IgD-negative memory B cell (primary cell): ENCODE data around the gene EEA1. TPM values are rescaled to one million over a fixed set of nuclear protein-coding genes. Genes with fewer than 3 reads are reported as not detected.

ENCODE experiments used
- H3K27ac Mint-ChIP-seq, 3 donors: one replicate each; pipeline ENCODE4 v1.8.0; 2020 to 2022; ENCODE audit warnings: mild to moderate bottlenecking in 3 of 3, mixed read lengths in 3 of 3, moderate library complexity in 1 of 3
- H3K27me3 Mint-ChIP-seq: one replicate; pipeline ENCODE4 v1.8.0; 2021; ENCODE audit warnings: mixed read lengths
- H3K36me3 Mint-ChIP-seq: one replicate; pipeline ENCODE4 v1.8.0; 2020; ENCODE audit warnings: mild to moderate bottlenecking, mixed read lengths
- H3K4me1 Mint-ChIP-seq, 3 donors: one replicate each; pipeline ENCODE4 v1.8.0; 2020 to 2022; ENCODE audit warnings: mixed read lengths in 3 of 3, mild to moderate bottlenecking in 1 of 3
- H3K4me3 Mint-ChIP-seq, 4 donors: one replicate each; pipeline ENCODE4 v1.8.0; 2020 to 2022; ENCODE audit warnings: mild to moderate bottlenecking in 4 of 4, mixed read lengths in 4 of 4, moderate library complexity in 3 of 4
- H3K9me3 Mint-ChIP-seq, 3 donors: one replicate each; pipeline ENCODE4 v1.8.0; 2020 to 2021; ENCODE audit warnings: mixed read lengths in 3 of 3, mild to moderate bottlenecking in 1 of 3
- polyA plus RNA-seq: library from polyadenylated mRNA; unstranded; fragments of 300-500 nt; fragmentation: Illumina TruSeq; gene quantifications from one replicate; pipeline ENCODE4 v1.2.3, GENCODE V29; 2021

EEA1 gene
- polyA plus RNA-seq, 1 donor from 2014 or later = 20.5 TPM

DNA sequence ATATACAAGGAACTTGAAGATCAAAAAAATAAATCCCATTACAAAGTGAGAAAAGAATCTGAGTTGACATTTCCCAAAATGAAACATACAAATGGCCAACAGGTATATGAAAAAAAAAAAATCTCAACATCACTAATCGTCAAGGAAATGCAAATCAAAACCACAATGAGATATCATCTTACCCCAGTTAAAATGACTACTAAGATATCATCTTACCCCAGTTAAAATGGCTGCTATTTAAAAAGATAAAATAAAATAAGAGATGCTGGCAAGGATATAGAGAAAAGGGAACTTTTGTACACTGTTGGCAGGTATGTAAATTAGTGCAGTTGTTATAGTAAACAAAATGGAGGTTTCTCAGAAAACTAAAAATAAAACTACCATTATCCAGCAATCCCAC lies 181.9 kb downstream of the EEA1 start:
- H3K27me3 Mint-ChIP-seq = no peaks in the 10 kb centered on the region
- peaks cover 29% of the 10 kb centered on the region for H3K36me3 Mint-ChIP-seq
- no peak overlapping the region for H3K4me3 Mint-ChIP-seq
- peaks cover 0 to 10% (median 0%) of the 10 kb centered on the region in 3 donors for H3K4me1 Mint-ChIP-seq
- no peaks in the 10 kb centered on the region for H3K9me3 Mint-ChIP-seq
- no peak overlapping the region for H3K27ac Mint-ChIP-seq

DNA sequence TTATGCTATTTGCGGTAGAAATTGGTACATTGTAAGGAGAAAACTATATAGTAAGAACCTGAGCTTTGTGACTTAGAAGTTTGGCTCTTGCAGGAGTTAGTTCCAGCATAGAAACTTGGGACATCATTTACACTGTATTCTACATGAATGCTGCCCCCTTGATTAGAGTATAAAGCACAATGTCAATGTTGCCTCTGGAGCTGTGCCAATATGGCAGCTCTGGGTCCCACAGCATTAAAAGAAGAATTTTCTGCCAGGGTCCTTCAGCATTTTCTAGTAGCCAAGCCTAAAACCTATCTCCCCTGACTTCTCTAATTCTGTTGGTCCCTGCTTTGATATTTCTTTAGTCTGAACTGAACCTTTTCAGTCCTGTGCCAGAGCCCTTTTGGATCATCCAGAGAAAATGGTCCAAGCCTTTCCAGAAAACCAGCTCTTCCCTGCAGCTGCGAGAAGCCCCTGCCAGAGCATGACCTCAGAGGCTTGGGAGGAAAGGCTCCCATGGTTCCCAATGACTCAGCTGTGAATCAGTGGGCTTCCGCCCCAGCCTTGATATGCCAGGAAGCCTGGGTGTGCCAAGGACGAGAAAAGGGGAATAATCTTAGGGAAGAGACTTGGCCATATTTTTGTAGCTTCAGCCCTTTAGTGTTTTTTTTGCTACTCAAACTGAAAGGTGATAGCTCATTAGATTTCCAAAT lies 183.1 kb downstream of the EEA1 start:
- H3K4me1 Mint-ChIP-seq = peaks cover 0 to 10% (median 0%) of the 10 kb centered on the region in 3 donors
- H3K27ac Mint-ChIP-seq = no peak overlapping the region
- H3K9me3 Mint-ChIP-seq = no peaks in the 10 kb centered on the region
- H3K4me3 Mint-ChIP-seq = no peak overlapping the region
- no peaks in the 10 kb centered on the region for H3K27me3 Mint-ChIP-seq
- peaks cover 31% of the 10 kb centered on the region for H3K36me3 Mint-ChIP-seq

DNA sequence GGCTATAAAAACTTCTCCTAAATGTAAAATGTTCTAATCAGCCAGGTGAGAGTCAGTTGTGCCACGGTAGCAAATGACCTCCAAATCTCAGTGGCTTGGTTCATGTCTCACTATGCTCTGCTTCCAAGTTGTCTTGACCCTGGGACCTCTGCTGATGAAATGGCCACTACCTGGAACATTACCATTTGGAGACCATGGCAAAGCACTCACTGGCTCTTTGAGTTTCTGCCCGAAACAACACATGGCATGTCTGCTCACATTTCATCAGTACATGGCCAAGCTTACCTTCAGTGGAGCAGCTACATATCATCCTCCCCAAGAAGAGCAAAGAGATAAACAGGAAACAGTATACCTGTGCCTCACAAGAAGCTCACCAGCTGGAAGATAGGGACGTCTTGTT lies 186.1 kb downstream of the EEA1 start:
- H3K36me3 Mint-ChIP-seq = peaks cover 31% of the 10 kb centered on the region
- H3K9me3 Mint-ChIP-seq = no peaks in the 10 kb centered on the region
- H3K27ac Mint-ChIP-seq = peak overlapping the region in 1 of 3 donors; percentile 23
- peaks cover 0 to 10% (median 0%) of the 10 kb centered on the region in 3 donors for H3K4me1 Mint-ChIP-seq
- H3K4me3 Mint-ChIP-seq = no peak overlapping the region
- no peaks in the 10 kb centered on the region for H3K27me3 Mint-ChIP-seq

DNA sequence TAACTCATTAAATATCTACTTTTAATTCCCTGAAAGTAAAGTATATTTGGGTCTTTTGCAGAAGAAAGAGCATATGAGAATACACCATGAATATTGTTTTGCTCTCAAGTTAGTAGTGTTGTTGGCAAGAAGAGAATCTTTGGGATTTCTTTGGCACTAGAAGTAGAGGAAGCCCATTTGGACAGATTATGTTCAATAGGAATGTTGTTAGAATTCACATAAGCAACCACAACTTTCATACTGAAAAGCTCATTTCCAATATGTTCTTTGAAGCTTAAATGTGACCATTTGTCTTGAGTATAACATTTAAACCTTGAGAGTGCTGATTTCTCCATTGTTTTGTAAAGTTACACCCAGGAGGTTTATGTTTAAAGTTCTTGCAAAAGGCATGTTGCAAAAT lies 188.7 kb downstream of the EEA1 start:
- H3K36me3 Mint-ChIP-seq = peaks cover 24% of the 10 kb centered on the region
- H3K4me1 Mint-ChIP-seq = no peaks in the 10 kb centered on the region
- H3K27ac Mint-ChIP-seq = no peak overlapping the region
- H3K27me3 Mint-ChIP-seq = no peaks in the 10 kb centered on the region
- no peak overlapping the region for H3K4me3 Mint-ChIP-seq
- no peaks in the 10 kb centered on the region for H3K9me3 Mint-ChIP-seq

DNA sequence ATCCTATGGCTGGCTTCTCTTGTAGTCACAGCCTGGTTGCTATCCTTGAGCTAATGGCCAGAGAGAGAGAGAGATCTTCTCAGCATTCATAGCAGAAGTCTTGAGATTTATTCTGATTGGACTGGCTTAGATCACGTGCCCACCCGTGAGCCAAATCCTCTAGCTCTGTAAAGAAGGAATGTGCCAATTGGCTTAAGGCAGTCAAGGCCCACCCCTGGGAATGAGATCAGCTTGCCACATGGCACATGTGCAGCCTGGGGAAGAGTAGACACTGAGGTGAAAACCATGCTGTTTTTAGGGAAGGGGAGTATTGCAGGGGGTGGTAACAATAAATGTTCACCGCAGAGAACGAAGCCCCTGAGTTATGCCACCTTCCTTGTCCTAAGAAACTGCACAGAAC lies 190.0 kb downstream of the EEA1 start:
- H3K9me3 Mint-ChIP-seq = no peaks in the 10 kb centered on the region
- no peak overlapping the region for H3K27ac Mint-ChIP-seq
- peaks cover 30% of the 10 kb centered on the region for H3K36me3 Mint-ChIP-seq
- H3K4me1 Mint-ChIP-seq = peaks cover 0 to 1% (median 0%) of the 10 kb centered on the region in 3 donors
- H3K4me3 Mint-ChIP-seq = no peak overlapping the region
- H3K27me3 Mint-ChIP-seq = no peaks in the 10 kb centered on the region

DNA sequence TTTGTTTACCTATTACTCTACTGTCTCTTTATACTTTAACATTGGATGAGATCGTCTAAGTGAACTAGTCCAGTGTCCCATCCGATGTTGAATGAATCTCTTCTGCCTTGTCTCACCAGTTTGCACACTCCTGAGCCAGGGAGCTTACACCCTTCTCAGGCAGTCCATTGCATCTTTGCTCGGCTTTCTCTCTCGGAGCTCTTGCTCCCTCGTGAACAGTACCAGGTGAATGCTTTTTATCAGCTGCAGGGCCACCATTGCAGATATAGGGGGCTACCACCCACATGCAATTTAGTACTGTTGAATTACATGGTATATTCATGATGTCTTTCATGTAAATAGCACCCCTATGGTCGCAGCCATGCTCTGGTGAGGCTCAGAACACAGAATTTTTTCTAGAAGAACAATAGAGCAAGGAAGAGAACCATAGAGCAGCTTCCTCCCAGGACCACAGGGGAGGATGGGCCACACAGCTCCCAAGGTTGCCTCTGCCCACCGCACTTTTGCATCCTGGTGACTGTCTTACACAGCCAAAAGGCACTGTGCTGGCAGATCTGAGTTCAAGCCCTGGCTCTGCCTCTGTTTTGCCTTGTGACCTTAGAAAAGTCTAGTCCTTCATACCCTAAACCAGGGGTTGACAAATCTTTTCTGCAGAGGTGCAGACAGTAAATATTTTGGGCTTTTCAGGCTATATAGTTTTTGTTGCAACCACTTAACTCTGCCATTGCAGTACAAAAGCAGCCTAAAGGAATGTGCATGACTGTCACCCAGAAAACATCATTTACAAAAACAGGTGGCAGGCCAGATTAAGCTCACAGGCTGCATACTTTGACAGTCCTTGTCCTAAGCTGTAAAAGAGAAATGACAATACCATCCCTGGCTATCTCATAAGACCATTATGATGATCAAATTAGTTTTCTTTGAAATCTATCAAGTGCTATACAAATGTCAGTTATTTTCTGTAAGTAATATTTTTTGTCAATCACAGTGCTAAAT lies 190.9 kb downstream of the EEA1 start:
- no peak overlapping the region for H3K27ac Mint-ChIP-seq
- H3K27me3 Mint-ChIP-seq = no peaks in the 10 kb centered on the region
- peaks cover 28% of the 10 kb centered on the region for H3K36me3 Mint-ChIP-seq
- H3K4me1 Mint-ChIP-seq = peaks cover 0 to 1% (median 0%) of the 10 kb centered on the region in 3 donors
- no peak overlapping the region for H3K4me3 Mint-ChIP-seq
- no peaks in the 10 kb centered on the region for H3K9me3 Mint-ChIP-seq

DNA sequence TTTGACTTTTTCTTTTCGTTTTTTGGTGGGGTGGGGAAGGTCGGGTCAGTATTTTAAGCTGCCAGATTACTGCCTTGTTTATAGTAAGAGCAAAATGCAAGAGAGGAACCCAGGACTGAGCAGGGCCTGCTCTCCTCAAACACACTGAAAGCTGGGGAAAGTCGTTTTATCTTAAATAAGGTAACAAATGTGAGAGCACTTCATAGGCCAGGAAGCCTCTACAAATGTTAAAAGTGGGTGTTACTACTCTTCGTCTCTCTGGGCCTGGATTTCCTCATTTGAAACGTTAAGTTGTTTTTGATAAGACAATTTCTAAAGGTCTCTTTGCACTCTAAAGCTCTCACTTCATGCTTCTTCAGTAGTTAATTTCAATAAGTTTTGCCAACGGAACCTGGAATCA lies 192.5 kb downstream of the EEA1 start:
- no peaks in the 10 kb centered on the region for H3K27me3 Mint-ChIP-seq
- H3K4me3 Mint-ChIP-seq = no peak overlapping the region
- H3K9me3 Mint-ChIP-seq = no peaks in the 10 kb centered on the region
- peak overlapping the region in 1 of 3 donors; percentile 69 for H3K27ac Mint-ChIP-seq
- peaks cover 0 to 1% (median 0%) of the 10 kb centered on the region in 3 donors for H3K4me1 Mint-ChIP-seq
- peaks cover 23% of the 10 kb centered on the region for H3K36me3 Mint-ChIP-seq

DNA sequence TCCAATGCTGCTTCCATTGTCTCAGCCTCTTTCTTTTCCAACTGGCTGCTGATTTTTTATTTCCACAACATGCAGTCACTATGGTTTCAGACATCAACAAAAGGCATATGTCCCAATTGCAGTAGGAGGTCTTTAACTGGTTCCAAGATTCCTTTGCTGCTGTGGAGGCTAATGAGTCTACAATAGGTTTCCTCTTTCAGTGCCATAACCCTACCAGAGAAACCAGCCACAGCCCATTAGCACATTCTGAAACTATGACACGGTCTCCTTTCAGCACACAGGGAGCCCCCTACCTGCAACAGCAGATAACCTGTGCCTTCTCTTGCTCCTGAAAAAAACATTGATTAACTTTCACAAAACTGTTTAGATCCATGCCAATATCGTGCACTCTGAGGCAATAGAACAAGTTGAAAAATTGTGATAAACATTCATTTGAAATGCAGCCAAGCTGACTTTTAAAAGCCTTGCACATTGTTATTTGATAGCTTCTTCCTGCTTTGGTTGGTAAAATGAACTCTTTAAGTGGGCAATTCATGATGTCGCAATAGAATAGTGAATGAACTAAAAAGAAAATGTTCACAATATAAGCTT lies 193.9 kb downstream of the EEA1 start:
- Mint-ChIP-seq H3K27me3 (no peaks in the 10 kb centered on the region), H3K4me3 (no peak overlapping the region), H3K4me1 (peaks cover 0 to 1% (median 0%) of the 10 kb centered on the region in 3 donors), H3K9me3 (no peaks in the 10 kb centered on the region), H3K27ac (peak overlapping the region in 2 of 3 donors; percentile 60 to 71), H3K36me3 (peaks cover 21% of the 10 kb centered on the region)

DNA sequence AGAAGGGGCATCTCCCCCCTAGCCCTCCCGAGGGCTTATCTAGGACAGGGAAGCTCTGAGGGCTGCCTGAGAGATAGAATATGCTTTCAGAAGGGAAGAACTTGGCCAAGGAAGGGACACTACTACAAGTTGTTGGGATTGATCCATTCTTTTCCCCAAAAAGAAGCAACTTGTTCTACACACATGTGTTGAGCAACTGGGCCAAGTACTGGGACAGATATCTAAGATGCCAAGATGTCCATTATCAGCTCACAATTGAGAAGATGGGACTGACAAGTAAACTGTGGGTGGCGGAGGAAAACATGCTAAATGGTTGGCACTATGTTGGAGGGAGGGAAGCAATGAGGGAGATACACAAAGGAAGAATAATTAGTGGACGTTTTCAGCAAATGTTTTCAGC lies 195.4 kb downstream of the EEA1 start:
- H3K9me3 Mint-ChIP-seq = no peaks in the 10 kb centered on the region
- no peak overlapping the region for H3K27ac Mint-ChIP-seq
- H3K27me3 Mint-ChIP-seq = no peaks in the 10 kb centered on the region
- no peak overlapping the region for H3K4me3 Mint-ChIP-seq
- H3K4me1 Mint-ChIP-seq = peaks cover 0 to 1% (median 0%) of the 10 kb centered on the region in 3 donors
- peaks cover 19% of the 10 kb centered on the region for H3K36me3 Mint-ChIP-seq

DNA sequence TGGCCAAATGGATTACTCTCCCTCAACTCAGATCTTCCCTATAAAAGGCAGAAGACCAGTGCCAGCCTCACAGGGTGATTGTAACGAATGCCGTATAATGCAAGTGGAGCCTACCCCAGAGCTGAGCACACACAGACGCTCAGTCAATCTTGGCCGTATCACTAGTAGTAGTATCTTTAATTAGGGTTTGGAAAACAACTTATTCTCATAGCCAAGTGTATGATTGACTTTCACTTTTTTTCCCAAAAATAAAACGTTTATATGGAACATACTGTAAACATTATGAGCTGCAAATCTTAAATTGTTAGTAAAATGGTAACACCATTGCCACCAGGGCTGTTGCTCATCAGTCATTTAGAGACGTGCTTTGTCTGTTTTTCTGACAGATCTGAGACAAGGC lies 195.9 kb downstream of the EEA1 start:
- Mint-ChIP-seq H3K36me3 (peaks cover 18% of the 10 kb centered on the region), H3K9me3 (no peaks in the 10 kb centered on the region), H3K27me3 (no peaks in the 10 kb centered on the region)

DNA sequence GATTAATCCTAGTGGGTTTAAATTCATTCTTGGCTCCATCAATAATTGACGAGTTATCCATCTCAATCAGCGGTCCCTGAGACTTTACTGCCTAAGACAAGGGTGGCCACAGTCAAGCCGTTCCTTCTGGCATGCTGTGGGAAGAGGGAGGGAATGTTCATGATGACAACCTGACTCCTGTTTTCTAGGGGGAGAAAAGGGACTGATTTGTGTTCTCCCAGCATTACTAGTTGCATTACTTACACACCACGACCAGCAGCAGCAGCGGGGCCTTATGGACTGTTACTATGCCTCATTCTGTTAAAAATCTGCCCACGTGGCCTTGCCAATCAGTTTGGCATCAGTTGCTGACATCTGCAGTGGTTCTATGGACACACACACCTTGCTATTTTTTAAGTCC lies 196.4 kb downstream of the EEA1 start:
- no peak overlapping the region for H3K27ac Mint-ChIP-seq
- no peaks in the 10 kb centered on the region for H3K27me3 Mint-ChIP-seq

More for the DNA sequence above, 195.9 kb downstream of the EEA1 start:
- H3K27ac Mint-ChIP-seq = no peak overlapping the region
- H3K4me1 Mint-ChIP-seq = peaks cover 0 to 1% (median 0%) of the 10 kb centered on the region in 3 donors
- H3K4me3 Mint-ChIP-seq = no peak overlapping the region

DNA sequence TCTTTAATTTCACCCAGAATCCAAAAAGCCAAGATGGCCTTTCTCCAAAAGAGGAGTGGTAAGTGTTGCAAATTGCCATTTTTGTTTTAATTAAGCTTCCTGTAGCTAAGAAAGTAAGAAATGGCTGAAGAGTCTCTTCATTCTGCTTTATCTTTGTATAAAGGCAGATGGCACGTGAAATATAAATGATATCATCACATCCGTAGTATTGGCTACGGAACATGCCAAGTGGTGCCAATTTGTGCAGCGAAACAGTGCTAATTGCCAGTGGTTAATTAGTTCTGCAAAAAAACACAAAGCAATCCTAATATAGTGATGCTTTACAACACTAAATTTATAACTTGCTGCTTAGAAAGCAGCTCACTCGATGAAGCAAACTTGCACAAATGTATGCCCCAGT lies 196.9 kb downstream of the EEA1 start:
- H3K4me1 Mint-ChIP-seq = peaks cover 0 to 1% (median 0%) of the 10 kb centered on the region in 3 donors
- H3K9me3 Mint-ChIP-seq = no peaks in the 10 kb centered on the region
- peaks cover 14% of the 10 kb centered on the region for H3K36me3 Mint-ChIP-seq
- no peak overlapping the region for H3K4me3 Mint-ChIP-seq
- no peaks in the 10 kb centered on the region for H3K27me3 Mint-ChIP-seq
- H3K27ac Mint-ChIP-seq = no peak overlapping the region

More for the DNA sequence above, 196.4 kb downstream of the EEA1 start:
- Mint-ChIP-seq H3K36me3 (peaks cover 16% of the 10 kb centered on the region), H3K4me1 (peaks cover 0 to 1% (median 0%) of the 10 kb centered on the region in 3 donors), H3K9me3 (no peaks in the 10 kb centered on the region), H3K4me3 (no peak overlapping the region)

DNA sequence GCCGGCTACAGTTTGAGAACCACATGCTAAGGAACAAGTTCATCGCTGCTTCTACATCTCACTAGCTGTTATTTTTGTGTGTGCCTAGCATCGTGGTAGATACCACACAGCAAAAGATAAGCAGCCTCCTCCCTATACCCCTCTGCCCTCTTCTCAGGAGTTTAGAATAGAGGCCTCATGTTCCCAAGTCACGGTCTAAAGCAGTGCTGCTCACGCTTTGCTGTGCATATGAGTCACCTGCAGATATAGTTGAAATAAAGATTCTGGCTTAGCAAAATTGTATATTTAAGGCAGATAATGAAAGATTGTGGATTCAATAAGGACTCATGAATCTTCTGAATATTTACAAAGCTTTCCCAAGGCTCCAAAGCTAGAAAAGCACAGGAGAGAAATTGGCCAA lies 198.3 kb downstream of the EEA1 start:
- H3K27me3 Mint-ChIP-seq = no peaks in the 10 kb centered on the region
- peaks cover 0 to 1% (median 0%) of the 10 kb centered on the region in 3 donors for H3K4me1 Mint-ChIP-seq
- H3K36me3 Mint-ChIP-seq = peaks cover 16% of the 10 kb centered on the region
- H3K27ac Mint-ChIP-seq = no peak overlapping the region
- H3K4me3 Mint-ChIP-seq = no peak overlapping the region
- no peaks in the 10 kb centered on the region for H3K9me3 Mint-ChIP-seq

DNA sequence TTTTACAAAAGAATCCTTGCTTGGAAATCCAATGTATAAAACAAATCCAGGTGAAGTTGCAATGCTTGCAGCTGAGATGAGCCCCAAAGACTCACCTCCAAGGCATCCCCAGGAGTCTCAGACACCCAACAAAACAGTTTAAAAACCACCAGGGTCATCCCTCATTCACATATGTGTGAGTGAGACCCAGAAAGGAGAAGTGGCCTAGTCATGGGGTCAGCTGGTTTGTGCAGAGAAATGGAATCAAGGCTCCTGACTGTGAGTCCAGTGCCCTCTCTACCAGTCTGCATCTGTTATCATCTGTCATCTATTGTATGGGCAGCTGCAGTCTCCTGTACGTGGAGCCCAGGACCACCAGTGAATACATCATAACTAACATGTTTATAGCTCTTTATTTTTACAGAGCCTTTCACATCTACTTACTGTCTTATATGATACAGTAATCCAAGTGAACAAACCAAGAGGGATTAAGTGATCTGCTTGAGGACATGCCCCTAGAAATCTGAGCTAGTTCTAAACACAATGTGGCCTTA lies 199.3 kb downstream of the EEA1 start:
- Mint-ChIP-seq H3K9me3 (no peaks in the 10 kb centered on the region), H3K27ac (no peak overlapping the region), H3K27me3 (no peaks in the 10 kb centered on the region), H3K36me3 (peaks cover 17% of the 10 kb centered on the region), H3K4me3 (no peak overlapping the region), H3K4me1 (peaks cover 0 to 6% (median 0%) of the 10 kb centered on the region in 3 donors)

DNA sequence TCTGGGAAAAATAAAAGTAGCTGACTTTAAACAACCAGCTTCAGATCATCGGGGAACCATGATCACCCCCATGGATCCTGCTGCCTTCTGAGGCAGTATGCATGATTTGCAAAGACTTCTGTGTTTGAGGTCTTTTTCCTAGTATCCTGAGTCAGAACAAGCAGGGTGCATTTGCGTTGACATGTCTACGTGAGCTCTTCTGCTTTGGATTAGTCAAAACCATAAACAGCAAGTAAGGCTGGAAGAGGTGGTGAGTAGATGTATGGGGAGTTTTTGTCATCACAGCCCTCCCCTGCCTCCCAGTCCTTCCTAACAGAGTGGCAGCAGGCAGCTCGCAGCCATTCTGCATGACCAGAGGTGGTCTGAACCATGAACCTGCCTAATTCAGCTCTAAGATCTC lies 202.2 kb downstream of the EEA1 start:
- H3K27ac Mint-ChIP-seq = no peak overlapping the region
- H3K9me3 Mint-ChIP-seq = peaks cover 0 to 13% (median 3%) of the 10 kb centered on the region in 3 donors
- H3K4me1 Mint-ChIP-seq = peaks cover 0 to 5% (median 0%) of the 10 kb centered on the region in 3 donors
- no peak overlapping the region for H3K4me3 Mint-ChIP-seq
- no peaks in the 10 kb centered on the region for H3K27me3 Mint-ChIP-seq
- peaks cover 26% of the 10 kb centered on the region for H3K36me3 Mint-ChIP-seq
